Endodermal cell (in vitro differentiated cells): ENCODE measurements around the gene MMP25. TPM values are rescaled to one million over a fixed set of nuclear protein-coding genes. Genes with fewer than 3 reads are reported as not detected.
"Not testable (repeated sequence)": the region's sequence is repeated elsewhere in the genome, so short reads cannot be mapped to it uniquely, and the experiment has no call there.

Experiments used
- DNase-seq: peaks from one replicate; pipeline ENCODE4 v3.0.0-alpha.2; 2017
- H3K27ac ChIP-seq: 2 replicates; pipeline ENCODE4 v1.5.1; 2013; ENCODE audit warnings: mild to moderate bottlenecking, low read depth, low read length, moderate library complexity
- H3K27me3 ChIP-seq: 2 replicates; pipeline ENCODE4 v1.6.1; 2013; ENCODE audit warnings: mild to moderate bottlenecking, low read length, moderate library complexity; ENCODE audit not compliant: insufficient read depth, control insufficient read depth, poor library complexity, severe bottlenecking
- H3K36me3 ChIP-seq: 2 replicates; pipeline ENCODE4 v1.7.0; 2013; ENCODE audit warnings: mild to moderate bottlenecking, low read length, moderate library complexity; ENCODE audit not compliant: control insufficient read depth, insufficient read depth
- H3K4me1 ChIP-seq: one replicate; pipeline ENCODE4 v1.7.0; 2013; ENCODE audit warnings: low read length; ENCODE audit not compliant: control insufficient read depth, insufficient read depth
- H3K4me3 ChIP-seq: 2 replicates; pipeline ENCODE4 v1.5.1; 2013; ENCODE audit warnings: mild to moderate bottlenecking, low read length, moderate library complexity
- H3K9ac ChIP-seq: 2 replicates; pipeline ENCODE4 v1.6.1; 2013; ENCODE audit warnings: mild to moderate bottlenecking, low read length, moderate library complexity; ENCODE audit not compliant: poor library complexity, severe bottlenecking; ENCODE audit errors: extremely low read depth
- H3K9me3 ChIP-seq: 2 replicates; pipeline ENCODE4 v1.6.1; 2013; ENCODE audit warnings: mild to moderate bottlenecking, low read length, moderate library complexity; ENCODE audit not compliant: control insufficient read depth
- H3K27ac Mint-ChIP-seq: 2 replicates; pipeline ENCODE4 v1.8.0; 2020; ENCODE audit warnings: mixed read lengths
- H3K27me3 Mint-ChIP-seq: 2 replicates; pipeline ENCODE4 v1.8.0; 2021; ENCODE audit warnings: mild to moderate bottlenecking, mixed read lengths; ENCODE audit not compliant: insufficient read depth
- H3K36me3 Mint-ChIP-seq: 2 replicates; pipeline ENCODE4 v1.8.0; 2020; ENCODE audit warnings: low read depth, mixed read lengths
- H3K4me1 Mint-ChIP-seq: 2 replicates; pipeline ENCODE4 v1.8.0; 2020; ENCODE audit warnings: mixed read lengths
- H3K4me3 Mint-ChIP-seq: 2 replicates; pipeline ENCODE4 v1.8.0; 2020; ENCODE audit warnings: mild to moderate bottlenecking, moderate library complexity, mixed read lengths
- H3K9me3 Mint-ChIP-seq: 2 replicates; pipeline ENCODE4 v1.8.0; 2020; ENCODE audit warnings: mild to moderate bottlenecking, mixed read lengths
- CTCF ChIP-seq: fragments of 200-600 bp; sonication (generic); conservative IDR thresholded peaks from 2 replicates; pipeline ENCODE4 v1.5.0; 2021; ENCODE audit warnings: antibody characterized with exemption, mild to moderate bottlenecking
- WGBS, 2 experiments: methylation state at CpG; one replicate each; pipeline versions ENCODE4 v1.1.5 to v1.1.7; 2013; ENCODE audit warnings: missing lambda C conversion rate in 2 of 2, mixed read lengths in 1 of 2; ENCODE audit not compliant: insufficient coverage in 1 of 2, insufficient read length in 1 of 2; 5-methylcytosine and 5-hydroxymethylcytosine counted together
- total RNA-seq, 2 donors: library from RNA; stranded (reverse); fragmentation: NEBNext Ultra II Directional in 1 of 2; extraction: Animal tissue kit (Norgen Biotek cat#: 25700) in 1 of 2; gene quantifications; 2 replicates in 1 of 2; 3 replicates in 1 of 2; pipeline ENCODE4 v1.2.1, GENCODE V29; 2021

The MMP25 gene
- total RNA-seq, 2 donors from 2014 or later = 4.5 to 6.1 TPM

- no peaks in the 10 kb centered on the region for H3K36me3 ChIP-seq
- no peak overlapping the region for H3K27ac Mint-ChIP-seq
- no peak overlapping the region for H3K4me3 ChIP-seq
- no peak for TF ChIP-seq CTCF
- no peak overlapping the region for H3K9ac ChIP-seq
- no peak overlapping the region for H3K4me3 Mint-ChIP-seq
- no peaks in the 10 kb centered on the region for H3K27me3 ChIP-seq
- no peak for DNase-seq
- 94 to 95% methylated on average over 17 of the region's 17 CpGs for whole genome bisulfite sequencing, 2 experiments
- no peaks in the 10 kb centered on the region for H3K27me3 Mint-ChIP-seq
- no peaks in the 10 kb centered on the region for H3K36me3 Mint-ChIP-seq
- H3K4me1 Mint-ChIP-seq = peaks cover 8% of the 10 kb centered on the region
- H3K27ac ChIP-seq = no peak overlapping the region
- H3K9me3 Mint-ChIP-seq = peaks cover 3% of the 10 kb centered on the region
- H3K4me1 ChIP-seq = no peaks in the 10 kb centered on the region
- no peaks in the 10 kb centered on the region for H3K9me3 ChIP-seq
These were observed 33.7 kb downstream of the MMP25 start for GRCh38 chr16:3080024-3080423.

GRCh38 chr16:3081957-3082356, 35.6 kb downstream of the MMP25 start:
- WGBS, 2 experiments = 96 to 97% methylated on average over 8 to 13 of the region's 13 CpGs
- not testable (repeated sequence) for H3K36me3 Mint-ChIP-seq

GRCh38 chr16:3083408-3083807, 37.0 kb downstream of the MMP25 start:
- not testable (repeated sequence) for H3K27me3 ChIP-seq, H3K27me3 Mint-ChIP-seq, H3K9ac ChIP-seq, DNase-seq, H3K4me3 Mint-ChIP-seq, H3K27ac ChIP-seq, H3K4me1 ChIP-seq, H3K27ac Mint-ChIP-seq, H3K9me3 Mint-ChIP-seq, H3K9me3 ChIP-seq, H3K4me3 ChIP-seq, H3K36me3 ChIP-seq, H3K36me3 Mint-ChIP-seq
- 90 to 93% methylated on average over 7 to 8 of the region's 8 CpGs for WGBS, 2 experiments
- H3K4me1 Mint-ChIP-seq = peaks cover 13% of the 10 kb centered on the region

More at GRCh38 chr16:3081957-3082356, 35.6 kb downstream of the MMP25 start:
- H3K27me3 Mint-ChIP-seq, H3K27ac ChIP-seq, H3K4me3 Mint-ChIP-seq, H3K4me1 Mint-ChIP-seq, H3K9ac ChIP-seq, H3K9me3 ChIP-seq, H3K4me3 ChIP-seq, H3K36me3 ChIP-seq, H3K27ac Mint-ChIP-seq, H3K27me3 ChIP-seq, DNase-seq, H3K4me1 ChIP-seq, H3K9me3 Mint-ChIP-seq: not testable (repeated sequence)

- H3K4me1 Mint-ChIP-seq = peaks cover 10% of the 10 kb centered on the region
- H3K4me1 ChIP-seq = no peaks in the 10 kb centered on the region
- no peak overlapping the region for H3K4me3 ChIP-seq
- peaks cover 3% of the 10 kb centered on the region for H3K9me3 Mint-ChIP-seq
- DNase-seq = no peak
- no peaks in the 10 kb centered on the region for H3K36me3 ChIP-seq
- TF ChIP-seq CTCF = no peak
- no peak overlapping the region for H3K4me3 Mint-ChIP-seq
- no peak overlapping the region for H3K27ac ChIP-seq
- peaks cover 8% of the 10 kb centered on the region for H3K36me3 Mint-ChIP-seq
- no peaks in the 10 kb centered on the region for H3K27me3 Mint-ChIP-seq
- WGBS, 2 experiments = 91 to 100% methylated on average over 1 of the region's 1 CpG
- H3K9me3 ChIP-seq = no peaks in the 10 kb centered on the region
- no peak overlapping the region for H3K27ac Mint-ChIP-seq
- no peak overlapping the region for H3K9ac ChIP-seq
- no peaks in the 10 kb centered on the region for H3K27me3 ChIP-seq
These were observed 38.1 kb downstream of the MMP25 start for GRCh38 chr16:3084491-3084890.
